ACC112 (cell line): Measurements from ENCODE around the gene ZMAT2.
"Not testable (repeated sequence)": the region's sequence is repeated elsewhere in the genome, so short reads cannot be mapped to it uniquely, and the experiment has no call there.

Experiments
- H2AFZ ChIP-seq: fragments of 200-600 bp; sonication (generic); one replicate; pipeline ENCODE4 v1.6.0; 2017; ENCODE audit warnings: antibody characterized with exemption, low read length; ENCODE audit not compliant: unreplicated experiment
- H3K27ac ChIP-seq: fragments of 200-600 bp; sonication (generic); 2 replicates; pipeline ENCODE4 v1.5.1; 2014; ENCODE audit warnings: low read depth, mild to moderate bottlenecking, antibody characterized with exemption, low read length, moderate library complexity
- H3K27me3 ChIP-seq: fragments of 200-600 bp; sonication (generic); 2 replicates; pipeline ENCODE4 v1.6.1; 2014; ENCODE audit warnings: mild to moderate bottlenecking, antibody characterized with exemption, low read length, moderate library complexity, mixed read lengths; ENCODE audit not compliant: insufficient read depth
- H3K36me3 ChIP-seq: fragments of 200-600 bp; sonication (generic); 2 replicates; pipeline ENCODE4 v1.6.1; 2016; ENCODE audit warnings: mild to moderate bottlenecking, antibody characterized with exemption, low read length, moderate library complexity, mixed read lengths; ENCODE audit not compliant: insufficient read depth
- H3K4me1 ChIP-seq: fragments of 200-600 bp; sonication (generic); one replicate; pipeline ENCODE4 v1.6.1; 2016; ENCODE audit warnings: low read length, mixed read lengths; ENCODE audit not compliant: insufficient read depth, unreplicated experiment, control insufficient read depth
- H3K4me3 ChIP-seq: fragments of 200-600 bp; sonication (generic); 2 replicates; pipeline ENCODE4 v1.5.1; 2014; ENCODE audit warnings: mild to moderate bottlenecking, low read depth, low read length
- H3K79me2 ChIP-seq: fragments of 200-600 bp; sonication (generic); one replicate; pipeline ENCODE4 v1.6.0; 2016; ENCODE audit warnings: low read length; ENCODE audit not compliant: control insufficient read depth, unreplicated experiment, insufficient read depth

The ZMAT2 gene

GRCh38 chr5:140710899-140711552, 10.8 kb downstream of the ZMAT2 start:
- Histone ChIP-seq H3K79me2 (no peaks in the 10 kb centered on the region), H3K27me3 (no peaks in the 10 kb centered on the region), H3K4me3 (peak overlapping the region; percentile 78), H3K4me1 (no peaks in the 10 kb centered on the region), H3K27ac (peak overlapping the region; percentile 69), H3K36me3 (peaks cover 3% of the 10 kb centered on the region; the same call in 1 of the 2 replicates), H2AFZ (peak overlapping the region; percentile 43)

- H3K36me3 ChIP-seq: no peaks in the 10 kb centered on the region
- H3K4me1 ChIP-seq: no peaks in the 10 kb centered on the region
- H2AFZ ChIP-seq: no peak overlapping the region
- H3K27ac ChIP-seq: no peak overlapping the region
- no peaks in the 10 kb centered on the region for H3K79me2 ChIP-seq
- no peaks in the 10 kb centered on the region for H3K27me3 ChIP-seq
- no peak overlapping the region for H3K4me3 ChIP-seq
Measured at GRCh38 chr5:140711794-140712193, 11.5 kb downstream of the ZMAT2 start.

- Histone ChIP-seq H3K4me1 (no peaks in the 10 kb centered on the region), H3K27me3 (no peaks in the 10 kb centered on the region), H3K79me2 (no peaks in the 10 kb centered on the region), H2AFZ (no peak overlapping the region), H3K27ac (no peak overlapping the region), H3K36me3 (no peaks in the 10 kb centered on the region), H3K4me3 (no peak overlapping the region)
Measured at GRCh38 chr5:140713562-140714094, 13.4 kb downstream of the ZMAT2 start.

GRCh38 chr5:140716238-140716637, 16.0 kb downstream of the ZMAT2 start:
- H2AFZ ChIP-seq, H3K27me3 ChIP-seq, H3K4me1 ChIP-seq, H3K27ac ChIP-seq, H3K79me2 ChIP-seq, H3K36me3 ChIP-seq, H3K4me3 ChIP-seq: not testable (repeated sequence)

- Histone ChIP-seq H3K79me2 (no peaks in the 10 kb centered on the region), H3K36me3 (no peaks in the 10 kb centered on the region), H2AFZ (no peak overlapping the region), H3K4me3 (no peak overlapping the region), H3K4me1 (no peaks in the 10 kb centered on the region), H3K27ac (peak overlapping the region; percentile 53), H3K27me3 (no peaks in the 10 kb centered on the region)
Measured at GRCh38 chr5:140718266-140718592, 18.0 kb downstream of the ZMAT2 start.

GRCh38 chr5:140720738-140721137, 20.5 kb downstream of the ZMAT2 start:
- H3K79me2 ChIP-seq, H3K36me3 ChIP-seq, H3K4me3 ChIP-seq, H3K27ac ChIP-seq, H2AFZ ChIP-seq, H3K27me3 ChIP-seq, H3K4me1 ChIP-seq: not testable (repeated sequence)

- H3K4me1 ChIP-seq, H3K79me2 ChIP-seq, H3K36me3 ChIP-seq, H3K27ac ChIP-seq, H2AFZ ChIP-seq, H3K4me3 ChIP-seq, H3K27me3 ChIP-seq: not testable (repeated sequence)
Measured at GRCh38 chr5:140721395-140721794, 21.1 kb downstream of the ZMAT2 start.

GRCh38 chr5:140725799-140726471, 25.7 kb downstream of the ZMAT2 start:
- no peak overlapping the region for H2AFZ ChIP-seq

GRCh38 chr5:140733098-140733497, 32.9 kb downstream of the ZMAT2 start:
- H3K4me3 ChIP-seq: no peak overlapping the region
- H3K79me2 ChIP-seq: no peaks in the 10 kb centered on the region
- H3K36me3 ChIP-seq: no peaks in the 10 kb centered on the region
- no peak overlapping the region for H3K27ac ChIP-seq
- H3K4me1 ChIP-seq: peaks cover 3% of the 10 kb centered on the region
- H2AFZ ChIP-seq: no peak overlapping the region
- peaks cover 63% of the 10 kb centered on the region for H3K27me3 ChIP-seq

More at GRCh38 chr5:140725799-140726471, 25.7 kb downstream of the ZMAT2 start:
- H3K36me3 ChIP-seq: no peaks in the 10 kb centered on the region
- peaks cover 3% of the 10 kb centered on the region for H3K4me1 ChIP-seq
- 0 out of 2 replicates have a peak, but pooled peaks cover 7% of the 10 kb centered on the region for H3K27me3 ChIP-seq
- H3K4me3 ChIP-seq: peak overlapping the region; percentile 67
- no peak overlapping the region for H3K27ac ChIP-seq
- no peaks in the 10 kb centered on the region for H3K79me2 ChIP-seq

- Histone ChIP-seq H3K36me3 (no peaks in the 10 kb centered on the region), H3K27ac (no peak overlapping the region), H3K27me3 (peaks cover 63% of the 10 kb centered on the region), H3K4me1 (no peaks in the 10 kb centered on the region), H3K79me2 (no peaks in the 10 kb centered on the region), H3K4me3 (no peak overlapping the region), H2AFZ (no peak overlapping the region)
Measured at GRCh38 chr5:140734354-140734753, 34.1 kb downstream of the ZMAT2 start.

- Histone ChIP-seq H3K4me3 (no peak overlapping the region), H3K4me1 (no peaks in the 10 kb centered on the region), H2AFZ (no peak overlapping the region), H3K79me2 (no peaks in the 10 kb centered on the region), H3K36me3 (no peaks in the 10 kb centered on the region), H3K27me3 (peaks cover 56% of the 10 kb centered on the region), H3K27ac (no peak overlapping the region)
Measured at GRCh38 chr5:140737486-140737885, 37.2 kb downstream of the ZMAT2 start.
